ENCODE measurements around the gene FSD1L. TPM values are rescaled to one million over a fixed set of nuclear protein-coding genes. Genes with fewer than 3 reads are reported as not detected.

FSD1L gene
- total RNA-seq, 1 experiment from 2014 or later, result 5.5 TPM

DNA sequence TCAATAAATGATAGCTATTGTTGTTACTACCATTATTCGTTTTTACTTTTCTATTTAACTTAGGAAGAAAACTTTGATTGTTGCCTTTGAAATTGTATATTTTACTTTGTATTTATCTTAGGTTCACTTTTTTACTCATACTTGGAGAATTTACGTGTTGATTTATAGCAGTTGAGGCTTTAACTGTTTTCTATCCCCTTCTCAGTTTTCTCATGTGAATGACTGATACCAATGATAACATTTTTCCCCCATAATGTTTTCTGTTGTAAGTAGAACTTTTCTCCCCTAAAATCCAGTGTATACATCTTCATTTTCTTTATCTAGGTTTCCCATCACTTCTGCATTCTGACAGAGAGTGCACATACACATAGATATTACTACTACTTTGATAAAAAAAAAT lies 54.4 kb downstream of the FSD1L start:
- H3K27me3 Mint-ChIP-seq (ENCODE audit: low read depth), result no peaks in the 10 kb centered on the region
- Histone ChIP-seq H3K4me1 (ENCODE audit: insufficient read depth, low read length) (no peaks in the 10 kb centered on the region), H3K4me2 (ENCODE audit: insufficient read depth, insufficient read length, low read length) (no peak overlapping the region), H3K27ac (ENCODE audit: insufficient read length, low read depth, low read length) (no peak overlapping the region), H3K79me1 (ENCODE audit: insufficient read depth, low read depth, low read length, poor library complexity, severe bottlenecking) (no peaks in the 10 kb centered on the region), H4K20me1 (ENCODE audit: control insufficient read depth, insufficient read depth, insufficient read length) (no peaks in the 10 kb centered on the region), H3K27me3 (ENCODE audit: insufficient read depth, low read length) (no peaks in the 10 kb centered on the region), H2AK5ac (ENCODE audit: insufficient read length, low read length) (no peak overlapping the region), H3K9me3 (ENCODE audit: control insufficient read depth, low read depth, low read length) (no peaks in the 10 kb centered on the region), H4K8ac (replicated peaks; ENCODE audit: insufficient read length, low read depth, low read length) (no peak overlapping the region), H3K9ac (ENCODE audit: extremely low read depth, insufficient read length, low read length) (no peak overlapping the region), H3K23ac (ENCODE audit: insufficient read length, low read depth, low read length) (no peak overlapping the region), H3K4ac (ENCODE audit: low read depth, low read length) (no peak overlapping the region), H2BK20ac (ENCODE audit: low read depth, low read length, poor library complexity, severe bottlenecking) (no peak overlapping the region), H4K91ac (ENCODE audit: insufficient read length, low read depth, low read length) (no peak overlapping the region), H3K18ac (ENCODE audit: insufficient read length, low read depth, low read length) (no peak overlapping the region), H3K79me2 (ENCODE audit: insufficient read depth, low read length) (no peaks in the 10 kb centered on the region), H2AFZ (ENCODE audit: low read length) (no peak overlapping the region), H4K5ac (ENCODE audit: insufficient read length, low read depth, low read length) (no peak overlapping the region), H2BK5ac (ENCODE audit: insufficient read length, low read length) (no peak overlapping the region), H3K56ac (ENCODE audit: insufficient read length, low read depth, low read length) (no peak overlapping the region), H3T11ph (ENCODE audit: low read length) (no peak overlapping the region), H3K14ac (ENCODE audit: insufficient read depth, low read length) (no peak overlapping the region), H2BK15ac (ENCODE audit: low read depth, low read length) (no peak overlapping the region), H2BK12ac (ENCODE audit: insufficient read length, low read depth, low read length) (no peak overlapping the region), H2BK120ac (ENCODE audit: low read depth, low read length, poor library complexity, severe bottlenecking) (no peak overlapping the region), H3K23me2 (ENCODE audit: insufficient read length, low read depth, low read length, poor library complexity, severe bottlenecking) (no peaks in the 10 kb centered on the region)
- H3K4me3 Mint-ChIP-seq, result no peak overlapping the region
- WGBS (ENCODE audit: extremely low coverage, insufficient read length, low lambda C conversion rate), result no CpG with 5 or more reads among the region's 2 CpGs
- no peak overlapping the region for H3K27ac Mint-ChIP-seq
- no peak for TF ChIP-seq CTCF (conservative IDR thresholded peaks at IDR 0.05)
- DNase-seq, result no peak
- no peaks in the 10 kb centered on the region for H3K9me3 Mint-ChIP-seq
- no peaks in the 10 kb centered on the region; a peak in 1 of 7 replicates for H3K36me3 Mint-ChIP-seq (ENCODE audit: insufficient read depth in 1 of 3, low read depth in 3 of 3)
- peaks cover 7 to 8% of the 10 kb centered on the region in 2 experiments for H3K4me1 Mint-ChIP-seq

Measured in H9 (cell line).